Adipocyte (in vitro differentiated cells): ENCODE measurements around the gene CERS4.
"Not testable (repeated sequence)": the region's sequence is repeated elsewhere in the genome, so short reads cannot be mapped to it uniquely, and the experiment has no call there.

Source experiments
- DNase-seq: peaks from one replicate; pipeline ENCODE4 v3.0.0-alpha.2; 2015; ENCODE audit warnings: low read depth
- H3K27me3 ChIP-seq: replicated peaks from 2 replicates; pipeline ENCODE4 v1.7.0; 2013; ENCODE audit warnings: mild to moderate bottlenecking, low read length, moderate library complexity; ENCODE audit not compliant: control insufficient read depth, insufficient read depth
- H3K36me3 ChIP-seq: 2 replicates; pipeline ENCODE4 v1.7.0; 2013; ENCODE audit warnings: low read length, mild to moderate bottlenecking, moderate library complexity; ENCODE audit not compliant: control insufficient read depth, insufficient read depth, severe bottlenecking
- H3K4me1 ChIP-seq: 2 replicates; pipeline ENCODE4 v1.7.0; 2013; ENCODE audit warnings: mild to moderate bottlenecking, low read length, moderate library complexity; ENCODE audit not compliant: control insufficient read depth, insufficient read depth
- H3K4me3 ChIP-seq: 2 replicates; pipeline ENCODE4 v1.7.0; 2013; ENCODE audit warnings: mild to moderate bottlenecking, low read length, moderate library complexity
- H3K9ac ChIP-seq: 2 replicates; pipeline ENCODE4 v1.7.0; 2013; ENCODE audit warnings: mild to moderate bottlenecking, low read length, moderate library complexity
- H3K9me3 ChIP-seq: 2 replicates; pipeline ENCODE4 v1.7.0; 2013; ENCODE audit warnings: mild to moderate bottlenecking, low read length, moderate library complexity; ENCODE audit not compliant: control insufficient read depth

The CERS4 gene

GRCh38 chr19:8196271-8196927 is 12.8 kb upstream of the CERS4 start:
- Histone ChIP-seq H3K4me1 (no peaks in the 10 kb centered on the region), H3K9ac (no peak overlapping the region), H3K36me3 (no peaks in the 10 kb centered on the region), H3K9me3 (no peaks in the 10 kb centered on the region), H3K27me3 (no peaks in the 10 kb centered on the region), H3K4me3 (no peak overlapping the region)
- no peak for DNase-seq

GRCh38 chr19:8203288-8204120 is 5.7 kb upstream of the CERS4 start:
- H3K9me3 ChIP-seq, DNase-seq, H3K27me3 ChIP-seq, H3K9ac ChIP-seq, H3K4me1 ChIP-seq, H3K36me3 ChIP-seq, H3K4me3 ChIP-seq: not testable (repeated sequence)

GRCh38 chr19:8204961-8205360 is 4.2 kb upstream of the CERS4 start:
- Histone ChIP-seq H3K9me3 (no peaks in the 10 kb centered on the region), H3K4me3 (no peak overlapping the region)
- no peak for DNase-seq

GRCh38 chr19:8206147-8207087 is 2.8 kb upstream of the CERS4 start:
- H3K36me3 ChIP-seq, result no peaks in the 10 kb centered on the region
- no peak for DNase-seq
- H3K27me3 ChIP-seq, result no peaks in the 10 kb centered on the region
- no peak overlapping the region for H3K9ac ChIP-seq
- peaks cover 11% of the 10 kb centered on the region for H3K4me1 ChIP-seq
- no peaks in the 10 kb centered on the region for H3K9me3 ChIP-seq
- H3K4me3 ChIP-seq, result no peak overlapping the region

More at GRCh38 chr19:8204961-8205360, 4.2 kb upstream of the CERS4 start:
- Histone ChIP-seq H3K9ac (no peak overlapping the region), H3K36me3 (no peaks in the 10 kb centered on the region), H3K27me3 (no peaks in the 10 kb centered on the region), H3K4me1 (peaks cover 7% of the 10 kb centered on the region)

GRCh38 chr19:8207326-8207725 is 1.8 kb upstream of the CERS4 start:
- peaks cover 11% of the 10 kb centered on the region for H3K4me1 ChIP-seq
- not testable (repeated sequence) for H3K9ac ChIP-seq, H3K4me3 ChIP-seq, H3K27me3 ChIP-seq, H3K36me3 ChIP-seq, DNase-seq, H3K9me3 ChIP-seq

GRCh38 chr19:8208119-8208921 is 850 bp upstream of the CERS4 start:
- Histone ChIP-seq H3K36me3 (no peaks in the 10 kb centered on the region), H3K9ac (peak overlapping the region; percentile 44), H3K4me3 (peak overlapping the region; percentile 67), H3K9me3 (no peaks in the 10 kb centered on the region), H3K27me3 (no peaks in the 10 kb centered on the region), H3K4me1 (peaks cover 11% of the 10 kb centered on the region)
- DNase-seq, result peak; percentile 3

- Histone ChIP-seq H3K27me3 (no peaks in the 10 kb centered on the region), H3K4me1 (peaks cover 11% of the 10 kb centered on the region), H3K9me3 (no peaks in the 10 kb centered on the region), H3K36me3 (no peaks in the 10 kb centered on the region), H3K9ac (peak overlapping the region; percentile 83), H3K4me3 (peak overlapping the region; percentile 82)
- peak; percentile 60 for DNase-seq
These were observed 550 bp downstream of the CERS4 start for GRCh38 chr19:8209462-8210378.

DNA sequence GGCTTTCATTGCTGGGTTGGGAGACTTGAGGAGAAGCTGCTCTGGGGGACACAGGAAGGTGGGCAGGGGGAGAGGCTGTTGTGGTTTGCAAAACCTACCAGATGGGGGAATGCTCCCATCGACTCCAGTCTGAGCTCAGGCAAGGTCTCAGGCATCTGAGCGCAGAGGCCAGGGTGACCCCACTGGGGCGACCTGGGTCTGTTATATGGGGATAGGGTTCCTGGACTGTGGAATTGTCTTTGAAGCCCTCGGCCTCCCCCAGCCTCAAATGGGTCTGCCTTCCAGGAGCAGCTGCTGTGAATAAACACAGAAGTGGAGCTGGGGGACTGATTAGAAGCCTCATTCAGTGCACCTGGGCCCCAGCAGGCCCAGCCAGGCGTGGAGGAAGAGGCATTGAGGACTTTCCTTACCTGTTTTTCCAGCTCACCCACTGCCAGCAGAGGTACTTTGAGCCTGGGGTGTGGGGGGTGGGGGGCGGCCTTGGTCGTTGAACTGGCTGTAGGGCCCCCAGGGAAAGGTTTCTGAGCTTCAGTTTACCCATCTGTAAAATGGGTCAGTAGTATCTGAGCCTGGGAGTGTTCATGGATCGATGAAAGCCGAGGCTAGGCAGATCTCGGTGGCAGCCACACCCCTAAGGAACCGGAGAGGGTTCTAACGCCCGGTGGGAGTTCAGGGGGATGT is 1.4 kb downstream of the CERS4 start:
- Histone ChIP-seq H3K4me1 (peaks cover 11% of the 10 kb centered on the region), H3K9me3 (no peaks in the 10 kb centered on the region), H3K9ac (peak overlapping the region; percentile 83), H3K4me3 (peak overlapping the region; percentile 82), H3K36me3 (no peaks in the 10 kb centered on the region), H3K27me3 (no peaks in the 10 kb centered on the region)
- DNase-seq, result no peak

- no peak overlapping the region for H3K9ac ChIP-seq
- H3K9me3 ChIP-seq, result no peaks in the 10 kb centered on the region
- H3K4me3 ChIP-seq, result no peak overlapping the region
- DNase-seq, result no peak
- no peaks in the 10 kb centered on the region for H3K27me3 ChIP-seq
- no peaks in the 10 kb centered on the region for H3K36me3 ChIP-seq
- H3K4me1 ChIP-seq, result peaks cover 11% of the 10 kb centered on the region
These were observed 3.0 kb downstream of the CERS4 start for GRCh38 chr19:8212212-8212611.
